ENCODE measurements around the gene NUP58. TPM values are rescaled to one million over a fixed set of nuclear protein-coding genes. Genes with fewer than 3 reads are reported as not detected.

Gene NUP58
- total RNA-seq, 1 experiment from 2014 or later: 101 TPM

- intact Hi-C loops (cut with micrococcal nuclease): no loop called here
- TF ChIP-seq ZFX (IDR thresholded peaks at IDR 0.05): no peak
- no peak for TF ChIP-seq CBX3 (IDR thresholded peaks at IDR 0.05; ENCODE audit: low read depth)
- no peak for TF ChIP-seq POLR2A (IDR thresholded peaks at IDR 0.05; ENCODE audit: borderline replicate concordance, extremely low read depth, insufficient read depth, insufficient read length)
- TF ChIP-seq RAD21 (IDR thresholded peaks at IDR 0.05; ENCODE audit: low read depth): no peak
- TF ChIP-seq EGR1 (IDR thresholded peaks at IDR 0.05; ENCODE audit: low read depth): no peak
- TF ChIP-seq ATF3 (IDR thresholded peaks at IDR 0.05): no peak
- no peak for TF ChIP-seq TCF7L2 (IDR thresholded peaks at IDR 0.05; ENCODE audit: borderline replicate concordance, extremely low read depth, insufficient read depth, insufficient read length)
- H4K20me1 ChIP-seq (ENCODE audit: insufficient read depth): peaks cover 15% of the 10 kb centered on the region; the same call in 1 of the 2 replicates
- H3K9me3 ChIP-seq (ENCODE audit: control insufficient read depth in 1 of 2, insufficient read depth in 1 of 2, low read depth in 1 of 2, low read length in 2 of 2): no peaks in the 10 kb centered on the region
- ChIA-PET POLR2A (no interaction called here), CTCF (no interaction called here), RAD21 (ENCODE audit: low non-redundant PET in 1 of 2, low total read pairs in 2 of 2, uncharacterized antibody in 2 of 2, unreplicated experiment in 2 of 2) (no interaction called here)
- no peak overlapping the region for H2AFZ ChIP-seq (ENCODE audit: low read depth, low read length, poor library complexity, severe bottlenecking)
- H3K27ac ChIP-seq (ENCODE audit: low read depth, low read length): no peak overlapping the region
- H3K4me3 ChIP-seq (replicated peaks in 1 of 2; ENCODE audit: low read depth in 1 of 2, low read length in 2 of 2): no peak overlapping the region
- H3K27me3 ChIP-seq (ENCODE audit: insufficient read depth, low read length): no peaks in the 10 kb centered on the region
- ATAC-seq: no peak
- H3K9ac ChIP-seq (ENCODE audit: low read length): no peak overlapping the region
- peaks cover 40 to 47% of the 10 kb centered on the region in 2 experiments for H3K36me3 ChIP-seq (ENCODE audit: control insufficient read depth in 1 of 2, insufficient read depth in 2 of 2, low read length in 2 of 2)
- no TSS peak for BruUV-seq (replicated peaks)
- H3K9me2 ChIP-seq (ENCODE audit: insufficient read depth): no peaks in the 10 kb centered on the region
- peaks cover 8 to 11% of the 10 kb centered on the region in 2 experiments; a peak in 3 of 4 replicates for H3K4me1 ChIP-seq (ENCODE audit: control insufficient read depth in 1 of 2, insufficient read depth in 2 of 2, low read length in 2 of 2)
- H3K79me2 ChIP-seq (ENCODE audit: insufficient read depth, low read length): peaks cover 97% of the 10 kb centered on the region
- no peak for DNase-seq (ENCODE audit: low read depth, low spot score)
- no peak overlapping the region for H3K4me2 ChIP-seq (ENCODE audit: low read length)
Observed at GRCh38 chr13:25306671-25307464, 5.4 kb downstream of the NUP58 start.

GRCh38 chr13:25310891-25311290 lies 9.5 kb downstream of the NUP58 start:
- no peak overlapping the region for H3K27ac ChIP-seq (ENCODE audit: low read depth, low read length)
- TF ChIP-seq RAD21 (IDR thresholded peaks at IDR 0.05; ENCODE audit: low read depth) (no peak), REST (IDR thresholded peaks at IDR 0.05; ENCODE audit: low read depth) (no peak), CBX3 (IDR thresholded peaks at IDR 0.05; ENCODE audit: low read depth) (no peak), ATF3 (IDR thresholded peaks at IDR 0.05) (no peak), JUND (IDR thresholded peaks at IDR 0.05) (no peak), POLR2A (IDR thresholded peaks at IDR 0.05; ENCODE audit: borderline replicate concordance, extremely low read depth, insufficient read depth, insufficient read length) (no peak), YY1 (IDR thresholded peaks at IDR 0.05; ENCODE audit: extremely low read depth, insufficient replicate concordance, low read depth, low read length) (no peak), EZH2 (IDR thresholded peaks at IDR 0.05) (no peak), POLR2AphosphoS5 (IDR thresholded peaks at IDR 0.05; ENCODE audit: low read depth, low read length) (no peak), ZFX (IDR thresholded peaks at IDR 0.05) (no peak)

More at GRCh38 chr13:25310891-25311290, 9.5 kb downstream of the NUP58 start:
- RAD21 ChIA-PET (ENCODE audit: low non-redundant PET in 1 of 2, low total read pairs in 2 of 2, uncharacterized antibody in 2 of 2, unreplicated experiment in 2 of 2): no interaction called here
- no peak for ATAC-seq
- POLR2A ChIA-PET: no interaction called here
- Histone ChIP-seq H4K20me1 (ENCODE audit: insufficient read depth) (no peaks in the 10 kb centered on the region; the same call in 1 of the 2 replicates), H3K9ac (ENCODE audit: low read length) (no peak overlapping the region), H3K36me3 (ENCODE audit: control insufficient read depth in 1 of 2, insufficient read depth in 2 of 2, low read length in 2 of 2) (peaks cover 51 to 59% of the 10 kb centered on the region in 2 experiments), H3K4me1 (ENCODE audit: control insufficient read depth in 1 of 2, insufficient read depth in 2 of 2, low read length in 2 of 2) (no peaks in the 10 kb centered on the region), H3K9me2 (ENCODE audit: insufficient read depth) (no peaks in the 10 kb centered on the region), H3K79me2 (ENCODE audit: insufficient read depth, low read length) (peaks cover 91% of the 10 kb centered on the region), H3K9me3 (ENCODE audit: control insufficient read depth in 1 of 2, insufficient read depth in 1 of 2, low read depth in 1 of 2, low read length in 2 of 2) (no peaks in the 10 kb centered on the region), H2AFZ (ENCODE audit: low read depth, low read length, poor library complexity, severe bottlenecking) (no peak overlapping the region), H3K27me3 (ENCODE audit: insufficient read depth, low read length) (no peaks in the 10 kb centered on the region), H3K4me3 (replicated peaks in 1 of 2; ENCODE audit: low read depth in 1 of 2, low read length in 2 of 2) (no peak overlapping the region), H3K4me2 (ENCODE audit: low read length) (no peak overlapping the region)
- BruUV-seq (replicated peaks): no TSS peak
- intact Hi-C loops (cut with micrococcal nuclease): no loop called here
- CTCF ChIA-PET: no interaction called here
- DNase-seq (ENCODE audit: low read depth, low spot score): no peak

All from HCT116 (cell line).